Left colon (tissue), 2 donors: ENCODE measurements around the gene GFY. TPM values are rescaled to one million over a fixed set of nuclear protein-coding genes. Genes with fewer than 3 reads are reported as not detected.
"Not testable (repeated sequence)": the region's sequence is repeated elsewhere in the genome, so short reads cannot be mapped to it uniquely, and the experiment has no call there.

Source experiments
- ATAC-seq: fragments of 200-7000 bp; cut with Tn5 transposase; one replicate; pipeline ENCODE4 v1.9.1; 2020; ENCODE audit warnings: mild to moderate bottlenecking, moderate library complexity
- DNase-seq, 2 donors: peaks; one replicate each; pipeline ENCODE4 v3.0.0-alpha.2; 2020
- intact Hi-C, 2 donors: fragments of 100-400 bp; cut with DNase I in 1 of 2; cut with micrococcal nuclease in 1 of 2; formaldehyde crosslinking; loops; one replicate each; pipeline versions ENCODE4 v1.11.2 to v1.14.0; 2022; cut with DNase I, micrococcal nuclease
- total RNA-seq, 2 donors: library from RNA; stranded (reverse); fragmentation: NEBNext Ultra II Directional; extraction: Animal tissue kit (Norgen Biotek cat#: 25700); gene quantifications; one replicate each; pipeline ENCODE4 v1.2.1, GENCODE V29; 2021
- donor health status: DM: no; HTN: no; CAD: no.
- donor health status: DM: yes; HTN: yes; CAD: no.

The GFY gene
- total RNA-seq, 2 donors from 2014 or later = not detected

- DNase-seq = no peak
- intact Hi-C loops = no loop called here
- ATAC-seq = no peak
Observed at GRCh38 chr19:49456326-49456725, 31.1 kb downstream of the GFY start.

DNA sequence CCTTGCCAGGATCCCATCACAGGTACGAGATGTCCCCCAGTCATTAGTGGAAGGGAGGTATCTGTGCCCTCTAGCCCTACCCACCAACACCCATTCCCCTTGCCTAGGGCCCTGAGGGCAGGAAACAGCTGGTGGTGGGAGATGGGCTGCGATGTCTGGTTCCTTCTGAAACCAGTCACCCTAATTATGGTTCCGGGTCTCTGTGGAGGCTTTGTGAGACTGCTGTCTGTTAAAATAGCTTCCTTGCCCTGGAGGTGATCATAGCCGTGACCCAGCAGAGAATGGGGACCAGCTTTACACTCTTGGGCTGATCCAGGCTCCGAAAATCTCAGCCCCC lies 33.3 kb downstream of the GFY start:
- DNase-seq = no peak
- intact Hi-C loops = no loop called here
- no peak for ATAC-seq

GRCh38 chr19:49459388-49459787 lies 34.2 kb downstream of the GFY start:
- ATAC-seq (no peak), DNase-seq (no peak)
- intact Hi-C loops = no loop called here

- DNase-seq, intact Hi-C loops, ATAC-seq: not testable (repeated sequence)
Observed at GRCh38 chr19:49461130-49461529, 35.9 kb downstream of the GFY start.

GRCh38 chr19:49461656-49462055 lies 36.5 kb downstream of the GFY start:
- intact Hi-C loops = no loop called here
- no peak for DNase-seq
- no peak for ATAC-seq

GRCh38 chr19:49462492-49462891 lies 37.3 kb downstream of the GFY start:
- DNase-seq (no peak), ATAC-seq (no peak)
- intact Hi-C loops = no loop called here

- no peak for DNase-seq
- intact Hi-C loops = no loop called here
- no peak for ATAC-seq
Observed at GRCh38 chr19:49463960-49464740, 39.0 kb downstream of the GFY start.

GRCh38 chr19:49465371-49465770 lies 40.2 kb downstream of the GFY start:
- intact Hi-C loops = no loop called here
- ATAC-seq = no peak

GRCh38 chr19:49468199-49468598 lies 43.0 kb downstream of the GFY start:
- intact Hi-C loops = no loop called here
- DNase-seq (no peak), ATAC-seq (no peak)

More at GRCh38 chr19:49465371-49465770, 40.2 kb downstream of the GFY start:
- DNase-seq = no peak

- DNase-seq = peak; percentile 63 to 76
- intact Hi-C loops = no loop called here
- peak; percentile 49 for ATAC-seq
Observed at GRCh38 chr19:49468746-49469447, 43.7 kb downstream of the GFY start.

DNA sequence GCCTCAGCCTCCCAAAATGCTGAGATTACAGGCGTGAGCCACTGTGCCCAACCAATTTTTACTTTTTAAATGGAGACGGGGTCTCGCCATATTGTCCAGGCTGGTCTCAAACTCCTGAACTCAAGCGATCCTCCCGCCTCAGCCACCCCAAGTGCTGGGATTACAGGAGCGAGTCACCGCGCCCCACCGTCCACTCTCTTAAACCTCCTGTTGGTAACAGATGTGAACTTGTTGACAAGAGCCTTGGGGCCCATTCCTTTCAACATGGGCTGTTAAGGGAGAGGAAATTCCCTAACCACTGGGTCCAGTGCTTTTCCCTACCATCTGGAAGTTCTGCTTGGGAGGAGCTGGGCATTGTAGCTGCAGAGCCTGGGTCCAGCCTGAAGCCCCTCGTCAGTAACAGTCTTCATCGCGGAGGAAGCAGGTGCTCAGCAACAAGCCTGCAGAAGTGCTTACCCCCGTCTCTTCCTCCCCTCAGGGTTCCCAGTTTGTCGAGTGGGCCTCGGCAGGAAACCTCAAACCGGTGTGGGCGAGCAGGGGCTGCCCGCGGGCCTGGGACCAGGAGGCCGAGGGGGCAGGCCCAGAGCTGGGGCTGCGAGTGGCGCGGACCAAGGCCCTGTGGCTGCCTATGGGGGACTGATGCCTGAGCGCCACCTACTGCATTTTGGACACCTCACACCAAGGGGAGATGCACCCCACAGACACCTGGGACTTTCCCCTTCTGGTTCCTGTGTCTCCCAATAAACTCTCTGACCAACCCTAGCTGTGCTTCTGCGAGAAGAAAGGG lies 44.8 kb downstream of the GFY start:
- DNase-seq = no peak
- intact Hi-C loops = no loop called here
- ATAC-seq = peak; percentile 16

DNA sequence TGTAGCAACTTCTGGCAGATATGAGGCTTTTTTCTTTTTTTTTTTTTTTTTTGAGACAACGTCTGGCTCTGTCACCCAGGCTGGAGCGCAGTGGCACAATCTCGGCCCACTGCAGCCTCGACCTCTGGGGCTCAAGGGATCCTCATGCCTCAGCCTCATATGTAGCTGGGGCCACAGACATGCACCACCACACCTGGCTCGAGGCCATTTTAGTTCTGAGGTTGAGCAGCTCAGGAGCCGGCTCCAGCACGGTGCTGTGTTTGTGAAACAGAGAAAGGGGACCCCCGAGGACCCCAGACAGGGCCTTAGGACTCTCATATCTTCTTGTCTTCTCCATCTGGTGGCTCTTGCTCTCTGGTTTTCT lies 45.4 kb downstream of the GFY start:
- no peak for ATAC-seq
- no peak for DNase-seq
- intact Hi-C loops = no loop called here

GRCh38 chr19:49472936-49473335 lies 47.7 kb downstream of the GFY start:
- intact Hi-C loops = no loop called here
- ATAC-seq = no peak
- DNase-seq = no peak

- intact Hi-C loops, DNase-seq, ATAC-seq: not testable (repeated sequence)
Observed at GRCh38 chr19:49473501-49473867, 48.3 kb downstream of the GFY start.

DNA sequence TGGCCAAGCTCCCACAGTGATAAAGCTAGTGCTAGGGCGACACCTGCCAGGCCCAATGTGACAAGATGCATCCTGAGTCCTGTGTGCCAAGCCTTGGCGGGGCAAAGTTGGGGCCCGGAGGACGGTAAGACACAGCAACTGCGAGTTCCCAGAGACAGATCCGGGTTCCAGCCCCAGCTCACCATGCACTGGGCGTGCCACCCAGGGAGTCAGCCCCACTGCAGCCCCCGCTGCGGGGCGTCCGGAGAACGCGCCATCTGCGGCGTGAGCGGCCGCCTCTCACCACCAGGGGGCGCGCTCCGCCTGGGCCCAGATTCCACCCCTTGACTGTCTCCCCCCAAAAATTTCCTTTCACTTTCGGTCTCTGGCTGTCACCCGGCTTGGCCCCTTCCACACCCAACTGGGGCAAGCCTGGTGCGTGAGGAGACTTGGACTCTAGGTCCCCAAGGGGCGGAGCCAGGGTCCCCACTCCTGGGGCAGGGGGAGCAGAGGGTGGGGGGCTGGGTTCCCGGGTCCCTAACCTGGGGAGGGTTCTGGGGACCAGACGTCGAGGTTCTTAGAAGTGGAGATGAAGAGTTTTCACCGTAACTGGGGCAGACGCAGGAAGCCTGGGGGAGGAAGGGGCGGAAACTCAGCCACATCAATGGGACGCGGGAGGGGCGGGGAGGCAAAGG lies 48.8 kb downstream of the GFY start, which contains the start of gene FLT3LG:
Gene FLT3LG (plus strand): TSS at position 348 of the 674 bp plus-strand sequence. CDS start 425 bp downstream, outside the sequence.
- intact Hi-C loops = no loop called here
- ATAC-seq = peak; percentile 66
- DNase-seq = peak; percentile 81 to 82

DNA sequence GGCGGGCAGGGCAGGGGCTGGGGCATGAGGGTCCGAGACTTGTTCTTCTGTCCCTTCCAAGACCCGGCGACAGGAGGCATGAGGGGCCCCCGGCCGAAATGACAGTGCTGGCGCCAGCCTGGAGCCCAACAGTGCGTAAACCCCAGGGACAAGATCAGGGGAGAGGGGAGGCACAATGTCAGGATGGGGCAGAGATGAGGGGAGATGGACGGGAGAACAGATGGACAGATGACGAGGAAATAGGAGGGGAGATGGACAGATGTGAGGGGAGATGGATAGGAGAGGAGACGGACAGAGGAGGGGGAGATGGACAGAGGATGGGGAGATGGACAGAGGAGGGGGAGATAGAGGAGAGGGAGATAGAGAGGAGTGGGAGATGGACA lies 49.3 kb downstream of the GFY start:
- DNase-seq (no peak), ATAC-seq (no peak)
- intact Hi-C loops = no loop called here

GRCh38 chr19:49475191-49475917 lies 50.2 kb downstream of the GFY start:
- ATAC-seq (no peak), DNase-seq (no peak)
- intact Hi-C loops = no loop called here

DNA sequence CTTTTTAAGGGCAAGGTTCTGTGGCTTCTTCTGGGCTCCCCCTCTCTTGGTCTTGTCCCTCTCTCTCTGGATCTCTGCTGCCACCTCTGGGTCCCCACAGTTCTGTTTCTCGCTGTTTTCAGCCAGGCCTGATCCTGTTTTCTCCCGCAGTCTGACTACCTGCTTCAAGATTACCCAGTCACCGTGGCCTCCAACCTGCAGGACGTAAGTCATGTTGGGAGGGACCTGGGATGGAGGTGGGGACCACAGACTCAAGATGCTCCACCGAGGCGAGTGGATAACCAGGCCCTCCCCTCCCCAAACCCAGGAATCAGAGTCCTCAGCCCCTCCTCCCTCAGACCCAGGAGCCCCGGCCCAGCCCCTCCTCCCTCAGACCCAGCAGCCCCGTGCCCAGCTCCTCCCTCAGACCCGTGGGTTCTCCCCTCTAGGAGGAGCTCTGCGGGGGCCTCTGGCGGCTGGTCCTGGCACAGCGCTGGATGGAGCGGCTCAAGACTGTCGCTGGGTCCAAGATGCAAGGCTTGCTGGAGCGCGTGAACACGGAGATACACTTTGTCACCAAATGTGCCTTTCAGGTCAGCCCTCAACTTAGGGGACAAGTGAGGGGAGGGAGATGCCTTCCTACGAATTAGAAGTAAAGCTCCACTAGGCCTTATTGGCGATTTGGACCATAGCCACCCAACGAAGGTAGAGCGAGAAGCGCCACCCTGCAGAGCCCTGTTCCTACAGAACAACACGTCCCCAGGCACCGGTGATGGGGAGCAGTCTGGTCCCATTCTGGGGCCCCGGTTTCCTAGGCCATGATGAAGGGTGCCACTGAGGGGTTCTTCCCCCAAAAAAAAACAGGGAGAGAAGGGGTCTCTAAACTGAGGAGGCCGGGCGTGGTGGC lies 51.0 kb downstream of the GFY start:
- peak in 1 of 2 donors; percentile 44 for DNase-seq
- ATAC-seq = no peak
- intact Hi-C loops = no loop called here
